Measurements from ENCODE around the gene CEP290. TPM values are rescaled to one million over a fixed set of nuclear protein-coding genes. Genes with fewer than 3 reads are reported as not detected.

Gene CEP290
- total RNA-seq, 2 experiments from 2014 or later = 12.6 to 13.7 TPM

- no peak for DNase-seq
- no peak for TF ChIP-seq CTCF (IDR thresholded peaks at IDR 0.05)
- no peaks in the 10 kb centered on the region for H3K27me3 ChIP-seq (ENCODE audit: control insufficient read depth in 1 of 2, insufficient read depth in 2 of 2, low read length in 2 of 2)
- Mint-ChIP-seq H3K36me3 (ENCODE audit: low read depth) (peaks cover 79% of the 10 kb centered on the region), H3K9me3 (peaks cover 13% of the 10 kb centered on the region), H3K4me3 (no peak overlapping the region), H3K4me1 (ENCODE audit: low read depth) (no peaks in the 10 kb centered on the region), H3K27ac (no peak overlapping the region), H3K27me3 (no peaks in the 10 kb centered on the region)
- peaks cover 22% of the 10 kb centered on the region for H3K36me3 ChIP-seq (ENCODE audit: insufficient read depth, low read length)
- ATAC-seq (ENCODE audit: poor library complexity) = no peak
- intact Hi-C loops (cut with DNase I, micrococcal nuclease) = no loop called here
- ChIA-PET CTCF (no interaction called here), POLR2A (interaction anchor here (0.7 kb wide), 1 partner anchor 98 kb away, joined by 3 read pairs; no protein-coding TSS in a partner anchor)
- no peak overlapping the region for H3K4me3 ChIP-seq (ENCODE audit: low read length)
- no peak overlapping the region for H3K27ac ChIP-seq (ENCODE audit: low read depth in 1 of 2, low read length in 2 of 2)
- H3K9me3 ChIP-seq (ENCODE audit: control insufficient read depth in 1 of 2, insufficient read depth in 1 of 2, low read length in 2 of 2) = peaks cover 0 to 4% of the 10 kb centered on the region in 2 experiments
- H3K4me1 ChIP-seq (ENCODE audit: insufficient read depth, low read length) = no peaks in the 10 kb centered on the region
Measured at GRCh38 chr12:88184196-88184595, 42.3 kb upstream of the CEP290 start.

DNA sequence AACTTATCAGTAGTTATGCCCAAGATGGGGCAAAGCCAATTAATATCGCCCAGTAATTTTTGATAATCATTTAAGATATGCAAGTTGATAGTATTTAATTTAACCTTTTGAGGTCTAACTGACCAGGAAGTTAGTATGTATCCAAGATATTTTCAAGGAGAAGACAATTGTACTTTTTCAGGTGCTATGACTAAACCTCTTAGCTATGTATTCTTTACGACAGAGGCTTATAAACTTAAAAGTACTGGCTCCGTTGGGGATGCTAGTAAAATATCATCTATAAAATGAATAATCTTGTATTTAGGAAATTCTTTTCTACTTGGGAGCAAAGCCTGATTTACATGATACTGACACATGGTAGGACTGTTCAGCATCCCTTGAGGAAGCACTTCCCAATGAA lies 40.5 kb upstream of the CEP290 start:
- Mint-ChIP-seq H3K4me1 (ENCODE audit: low read depth) (no peaks in the 10 kb centered on the region), H3K27me3 (no peaks in the 10 kb centered on the region), H3K4me3 (no peak overlapping the region), H3K9me3 (peaks cover 13% of the 10 kb centered on the region), H3K27ac (no peak overlapping the region), H3K36me3 (ENCODE audit: low read depth) (peaks cover 86% of the 10 kb centered on the region)
- no peak for TF ChIP-seq CTCF (IDR thresholded peaks at IDR 0.05)
- intact Hi-C loops (cut with DNase I, micrococcal nuclease) = no loop called here
- POLR2A ChIA-PET = no interaction called here
- Histone ChIP-seq H3K4me3 (ENCODE audit: low read length) (no peak overlapping the region), H3K36me3 (ENCODE audit: insufficient read depth, low read length) (peaks cover 29% of the 10 kb centered on the region), H3K4me1 (ENCODE audit: insufficient read depth, low read length) (no peaks in the 10 kb centered on the region), H3K27me3 (ENCODE audit: control insufficient read depth in 1 of 2, insufficient read depth in 2 of 2, low read length in 2 of 2) (no peaks in the 10 kb centered on the region), H3K9me3 (ENCODE audit: control insufficient read depth in 1 of 2, insufficient read depth in 1 of 2, low read length in 2 of 2) (peaks cover 0 to 4% of the 10 kb centered on the region in 2 experiments), H3K27ac (ENCODE audit: low read depth in 1 of 2, low read length in 2 of 2) (no peak overlapping the region)
- no peak for DNase-seq
- no peak for ATAC-seq (ENCODE audit: poor library complexity)
- CTCF ChIA-PET = no interaction called here

DNA sequence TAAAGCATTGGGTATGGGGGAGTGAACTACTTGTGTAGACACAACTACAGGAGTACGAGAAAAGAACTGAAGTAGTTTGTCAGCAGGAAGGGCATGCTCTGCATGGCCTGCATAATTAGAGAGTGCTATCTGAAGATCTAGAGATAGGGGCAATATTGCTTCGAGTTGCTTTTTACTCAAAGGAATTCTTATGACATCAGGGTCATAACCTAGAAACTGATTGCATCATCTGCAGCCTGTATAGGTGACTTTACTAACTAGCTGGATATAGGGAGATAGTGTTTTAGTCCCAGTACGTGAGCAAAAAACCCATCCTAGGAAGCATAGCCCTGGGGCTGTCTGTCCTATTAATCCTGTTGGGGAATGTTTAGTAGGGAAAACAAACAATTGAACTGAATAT lies 40.0 kb upstream of the CEP290 start:
- Mint-ChIP-seq H3K4me3 (no peak overlapping the region), H3K9me3 (peaks cover 13% of the 10 kb centered on the region), H3K27me3 (no peaks in the 10 kb centered on the region), H3K36me3 (ENCODE audit: low read depth) (peaks cover 89% of the 10 kb centered on the region), H3K4me1 (ENCODE audit: low read depth) (no peaks in the 10 kb centered on the region), H3K27ac (no peak overlapping the region)
- H3K27me3 ChIP-seq (ENCODE audit: control insufficient read depth in 1 of 2, insufficient read depth in 2 of 2, low read length in 2 of 2) = no peaks in the 10 kb centered on the region
- intact Hi-C loops (cut with DNase I, micrococcal nuclease) = no loop called here
- ATAC-seq (ENCODE audit: poor library complexity) (no peak), DNase-seq (no peak)
- ChIA-PET POLR2A (interaction anchor here (1.0 kb wide), 1 partner anchor 15 kb away, joined by 3 read pairs; no protein-coding TSS in a partner anchor), CTCF (no interaction called here)
- H3K9me3 ChIP-seq (ENCODE audit: control insufficient read depth in 1 of 2, insufficient read depth in 1 of 2, low read length in 2 of 2) = peaks cover 0 to 4% of the 10 kb centered on the region in 2 experiments
- no peak overlapping the region for H3K27ac ChIP-seq (ENCODE audit: low read depth in 1 of 2, low read length in 2 of 2)
- no peak for TF ChIP-seq CTCF (IDR thresholded peaks at IDR 0.05)
- H3K4me3 ChIP-seq (ENCODE audit: low read length) = no peak overlapping the region
- H3K36me3 ChIP-seq (ENCODE audit: insufficient read depth, low read length) = peaks cover 32% of the 10 kb centered on the region
- H3K4me1 ChIP-seq (ENCODE audit: insufficient read depth, low read length) = no peaks in the 10 kb centered on the region

Data from CD4-positive, alpha-beta T cell (primary cell).